Mucosa of gallbladder (tissue), 1 donor: ENCODE measurements around the gene IL20RA. TPM values are rescaled to one million over a fixed set of nuclear protein-coding genes. Genes with fewer than 3 reads are reported as not detected.
"Not testable (repeated sequence)": the region's sequence is repeated elsewhere in the genome, so short reads cannot be mapped to it uniquely, and the experiment has no call there.

ENCODE experiments used
- DNase-seq: peaks from one replicate; pipeline ENCODE4 v3.0.0-alpha.2; 2020; ENCODE audit warnings: low spot score
- total RNA-seq: library from RNA; stranded (reverse); gene quantifications from one replicate; pipeline ENCODE4 v1.2.1, GENCODE V29; 2021
- donor health status: DM: no; HTN: no; CAD: no.

Gene IL20RA
- total RNA-seq, 1 donor from 2014 or later = 15.1 TPM

GRCh38 chr6:136975089-136975715 lies 69.6 kb downstream of the IL20RA start:
- DNase-seq = no peak

- DNase-seq = not testable (repeated sequence)
These were observed 71.0 kb downstream of the IL20RA start for GRCh38 chr6:136973781-136974180.

- no peak for DNase-seq
These were observed 73.2 kb downstream of the IL20RA start for GRCh38 chr6:136971609-136972008.

GRCh38 chr6:136969930-136970329 lies 74.8 kb downstream of the IL20RA start:
- no peak for DNase-seq

- no peak for DNase-seq
These were observed 75.3 kb downstream of the IL20RA start for GRCh38 chr6:136969433-136969832.

- no peak for DNase-seq
These were observed 75.9 kb downstream of the IL20RA start for GRCh38 chr6:136968837-136969236.

GRCh38 chr6:136967876-136968752 lies 76.7 kb downstream of the IL20RA start:
- DNase-seq = peak; percentile 73

DNA sequence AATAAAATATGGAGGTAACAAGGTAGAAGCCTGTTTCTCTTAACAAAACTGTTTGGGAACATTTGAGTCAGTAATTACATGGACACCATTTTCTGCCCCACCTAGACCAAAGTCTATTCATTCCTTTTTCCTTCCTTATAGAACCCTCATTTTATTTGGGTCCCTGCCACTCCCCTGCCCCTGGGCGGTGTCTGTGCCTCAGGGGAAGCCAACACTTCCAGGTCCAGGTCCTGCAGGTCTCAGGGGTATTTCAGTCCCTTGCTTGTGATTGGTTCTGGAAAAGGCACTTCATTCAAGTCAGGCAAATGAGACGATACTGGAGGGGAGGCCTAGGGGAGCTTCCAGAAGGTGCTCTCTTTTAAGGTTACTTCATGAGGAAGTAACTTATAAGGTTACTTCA lies 80.4 kb downstream of the IL20RA start:
- no peak for DNase-seq

GRCh38 chr6:136963259-136963658 lies 81.5 kb downstream of the IL20RA start:
- no peak for DNase-seq

- peak; percentile 25 for DNase-seq
These were observed 82.1 kb downstream of the IL20RA start for GRCh38 chr6:136962661-136963060.

GRCh38 chr6:136961848-136962247 lies 82.9 kb downstream of the IL20RA start:
- no peak for DNase-seq

GRCh38 chr6:136960781-136961180 lies 84.0 kb downstream of the IL20RA start:
- no peak for DNase-seq

DNA sequence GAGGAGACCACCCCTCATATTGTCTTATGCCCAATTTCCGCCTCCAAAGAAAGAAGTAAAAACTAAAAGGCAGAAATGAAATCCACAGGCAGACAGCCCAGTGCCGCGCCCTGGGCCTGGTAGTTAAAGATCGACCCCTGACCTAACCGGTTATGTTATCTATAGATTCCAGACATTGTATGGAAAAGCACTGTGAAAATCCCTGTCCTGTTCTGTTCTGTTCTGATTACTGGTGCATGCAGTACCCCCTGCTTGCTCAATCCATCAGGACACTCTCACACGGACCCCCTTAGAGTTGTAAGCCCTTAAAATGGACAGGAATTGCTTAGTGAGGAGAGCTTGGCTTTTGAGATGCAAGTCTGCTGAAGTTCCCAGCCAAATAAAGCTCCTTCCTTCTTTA lies 84.8 kb downstream of the IL20RA start:
- DNase-seq = not testable (repeated sequence)

GRCh38 chr6:136959471-136959891 lies 85.3 kb downstream of the IL20RA start:
- no peak for DNase-seq

DNA sequence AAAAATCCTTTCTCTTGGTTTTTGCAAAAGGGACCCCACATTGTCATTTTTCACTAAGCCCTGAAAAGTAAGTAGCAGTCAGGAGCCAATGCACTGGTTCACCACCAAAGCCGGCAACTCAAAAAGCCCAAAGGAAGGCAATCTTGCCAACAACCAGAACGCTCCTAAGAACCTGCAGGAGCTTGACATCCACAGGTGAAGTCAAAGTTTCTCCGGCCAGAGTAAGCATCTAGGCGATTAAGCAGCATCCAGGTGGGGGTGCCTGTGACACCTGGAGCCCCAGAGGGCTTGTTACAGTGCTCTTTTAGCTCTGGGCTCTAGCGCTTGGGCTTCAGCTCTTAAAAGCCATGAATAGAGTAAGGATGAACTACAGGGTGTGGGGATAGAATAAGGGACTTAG lies 86.6 kb downstream of the IL20RA start:
- no peak for DNase-seq

- no peak for DNase-seq
These were observed 87.9 kb downstream of the IL20RA start for GRCh38 chr6:136956590-136957544.

DNA sequence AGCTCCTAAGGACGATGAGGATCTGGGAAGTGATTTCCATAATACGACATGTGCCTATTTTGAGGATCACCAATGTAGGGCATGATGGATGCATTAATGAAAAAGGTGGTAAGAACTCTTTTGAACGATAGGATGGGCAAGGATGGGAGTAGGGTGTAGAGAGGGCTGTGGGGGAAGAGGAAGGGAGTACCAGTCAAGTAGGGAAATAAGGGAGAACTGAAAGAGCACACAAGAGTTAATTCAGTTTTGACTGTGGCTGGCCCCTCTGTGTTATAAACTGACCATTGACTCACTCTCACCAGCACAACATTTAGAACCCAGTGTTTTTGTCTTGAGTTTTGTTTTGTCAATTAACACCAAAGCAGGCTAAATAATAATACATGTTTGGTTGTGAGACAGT lies 89.6 kb downstream of the IL20RA start:
- no peak for DNase-seq

- no peak for DNase-seq
These were observed 92.0 kb downstream of the IL20RA start for GRCh38 chr6:136952714-136953260.

GRCh38 chr6:136950436-136951126 lies 94.2 kb downstream of the IL20RA start:
- no peak for DNase-seq
